ENCODE results near the gene SEM1.
"Not testable (repeated sequence)": the region's sequence is repeated elsewhere in the genome, so short reads cannot be mapped to it uniquely, and the experiment has no call there.

GRCh38 chr7:96698449-96698848, 11.2 kb downstream of the SEM1 start:
- not testable (repeated sequence) for TF ChIP-seq TOX (CRISPR knock-in tag; IDR thresholded peaks at IDR 0.05; ENCODE audit: borderline replicate concordance); TSHZ2 (CRISPR knock-in tag; IDR thresholded peaks at IDR 0.05); ZNF8 (CRISPR knock-in tag; IDR thresholded peaks at IDR 0.05); ARNTL (CRISPR knock-in tag; IDR thresholded peaks at IDR 0.05; ENCODE audit: borderline replicate concordance, low read depth); PATZ1 (CRISPR knock-in tag; IDR thresholded peaks at IDR 0.05; ENCODE audit: borderline replicate concordance); CREB5 (CRISPR knock-in tag; IDR thresholded peaks at IDR 0.05; ENCODE audit: low read depth); ZFP30 (CRISPR knock-in tag; IDR thresholded peaks at IDR 0.05); POU6F1 (CRISPR knock-in tag; IDR thresholded peaks at IDR 0.05; ENCODE audit: borderline replicate concordance, low read depth); TCF4 (CRISPR knock-in tag; IDR thresholded peaks at IDR 0.05; ENCODE audit: borderline replicate concordance); PPARA (CRISPR knock-in tag; IDR thresholded peaks at IDR 0.05; ENCODE audit: borderline replicate concordance); ZFP3 (CRISPR knock-in tag; IDR thresholded peaks at IDR 0.05); CSDC2 (CRISPR knock-in tag; IDR thresholded peaks at IDR 0.05)
